Liver (tissue), 3 donors: Measurements from ENCODE around the gene CBLL1.

Experiments used
- EGR1 ChIP-seq, 2 donors: IDR thresholded peaks; 2 replicates each; pipeline ENCODE4 v1.6.1; 2016 to 2018; ENCODE audit warnings: antibody characterized with exemption in 2 of 2, low read depth in 2 of 2
- GABPA ChIP-seq, 2 donors: IDR thresholded peaks in 1 of 2; conservative IDR thresholded peaks in 1 of 2; 2 replicates each; pipeline ENCODE4 v1.6.1; 2016; ENCODE audit warnings: antibody characterized with exemption in 2 of 2, mild to moderate bottlenecking in 1 of 2, moderate library complexity in 1 of 2
- JUND ChIP-seq, 2 donors: IDR thresholded peaks; 2 replicates each; pipeline ENCODE4 v1.6.1; 2016; ENCODE audit warnings: antibody characterized with exemption in 2 of 2
- RAD21 ChIP-seq, 2 donors: IDR thresholded peaks; 2 replicates each; pipeline ENCODE4 v1.6.1; 2016; ENCODE audit warnings: antibody characterized with exemption in 2 of 2, mild to moderate bottlenecking in 2 of 2
- RXRA ChIP-seq, 2 donors: IDR thresholded peaks; 2 replicates each; pipeline ENCODE4 v1.6.1; 2017 to 2018; ENCODE audit warnings: antibody characterized with exemption in 2 of 2, mild to moderate bottlenecking in 1 of 2
- SP1 ChIP-seq: IDR thresholded peaks from 2 replicates; pipeline ENCODE4 v1.6.1; 2018; ENCODE audit warnings: antibody characterized with exemption, mild to moderate bottlenecking
- TAF1 ChIP-seq: conservative IDR thresholded peaks from 2 replicates; pipeline ENCODE4 v1.6.1; 2016; ENCODE audit warnings: antibody characterized with exemption, mild to moderate bottlenecking
- YY1 ChIP-seq: IDR thresholded peaks from 2 replicates; pipeline ENCODE4 v1.6.1; 2016; ENCODE audit warnings: antibody characterized with exemption, mild to moderate bottlenecking
- TF ChIP-seq, protein P1 (sequence below): fragments of 150-350 bp; IDR thresholded peaks from 2 replicates; pipeline ENCODE4 v1.5.1; 2017; ENCODE audit warnings: improper control_type of control experiment, low read depth, low read length; ENCODE audit not compliant: missing input control
- TF ChIP-seq, protein P2 (sequence below): IDR thresholded peaks from 2 replicates; pipeline ENCODE4 v1.6.1; 2016; ENCODE audit warnings: antibody characterized with exemption, mild to moderate bottlenecking
- TF ChIP-seq, protein P3 (sequence below): IDR thresholded peaks from 2 replicates; pipeline ENCODE4 v1.6.1; 2016; ENCODE audit warnings: antibody characterized with exemption
- TF ChIP-seq, protein P4 (sequence below): IDR thresholded peaks from 2 replicates; pipeline ENCODE4 v1.6.1; 2016; ENCODE audit warnings: antibody characterized with exemption
- TF ChIP-seq, protein P5 (sequence below): IDR thresholded peaks from 2 replicates; pipeline ENCODE4 v1.6.1; 2016; ENCODE audit warnings: antibody characterized with exemption
- donor health status: healthy.
- donor health status: healthy.

DNA sequence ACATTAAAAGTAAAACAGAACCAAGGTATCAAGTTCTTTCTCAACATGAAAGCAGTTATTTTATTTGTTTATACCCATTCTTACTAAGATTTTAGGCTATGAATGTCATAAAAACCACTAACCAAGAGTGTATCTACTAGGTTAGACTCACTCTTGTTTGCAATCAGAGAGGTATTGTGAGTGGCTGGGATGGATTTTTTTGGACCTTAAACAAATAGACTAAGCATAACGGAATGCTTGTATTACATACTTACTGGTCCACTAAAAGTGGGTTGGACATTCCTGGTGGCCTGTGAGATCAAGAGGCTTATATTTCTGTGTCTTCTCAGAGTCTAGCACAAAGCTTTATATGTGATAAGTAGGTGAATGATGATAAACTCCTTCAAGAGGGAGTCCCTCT, 32.6 kb upstream of the CBLL1 start:
- TF ChIP-seq, protein P1, sequence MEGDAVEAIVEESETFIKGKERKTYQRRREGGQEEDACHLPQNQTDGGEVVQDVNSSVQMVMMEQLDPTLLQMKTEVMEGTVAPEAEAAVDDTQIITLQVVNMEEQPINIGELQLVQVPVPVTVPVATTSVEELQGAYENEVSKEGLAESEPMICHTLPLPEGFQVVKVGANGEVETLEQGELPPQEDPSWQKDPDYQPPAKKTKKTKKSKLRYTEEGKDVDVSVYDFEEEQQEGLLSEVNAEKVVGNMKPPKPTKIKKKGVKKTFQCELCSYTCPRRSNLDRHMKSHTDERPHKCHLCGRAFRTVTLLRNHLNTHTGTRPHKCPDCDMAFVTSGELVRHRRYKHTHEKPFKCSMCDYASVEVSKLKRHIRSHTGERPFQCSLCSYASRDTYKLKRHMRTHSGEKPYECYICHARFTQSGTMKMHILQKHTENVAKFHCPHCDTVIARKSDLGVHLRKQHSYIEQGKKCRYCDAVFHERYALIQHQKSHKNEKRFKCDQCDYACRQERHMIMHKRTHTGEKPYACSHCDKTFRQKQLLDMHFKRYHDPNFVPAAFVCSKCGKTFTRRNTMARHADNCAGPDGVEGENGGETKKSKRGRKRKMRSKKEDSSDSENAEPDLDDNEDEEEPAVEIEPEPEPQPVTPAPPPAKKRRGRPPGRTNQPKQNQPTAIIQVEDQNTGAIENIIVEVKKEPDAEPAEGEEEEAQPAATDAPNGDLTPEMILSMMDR: no peak
- TF ChIP-seq, protein P2, sequence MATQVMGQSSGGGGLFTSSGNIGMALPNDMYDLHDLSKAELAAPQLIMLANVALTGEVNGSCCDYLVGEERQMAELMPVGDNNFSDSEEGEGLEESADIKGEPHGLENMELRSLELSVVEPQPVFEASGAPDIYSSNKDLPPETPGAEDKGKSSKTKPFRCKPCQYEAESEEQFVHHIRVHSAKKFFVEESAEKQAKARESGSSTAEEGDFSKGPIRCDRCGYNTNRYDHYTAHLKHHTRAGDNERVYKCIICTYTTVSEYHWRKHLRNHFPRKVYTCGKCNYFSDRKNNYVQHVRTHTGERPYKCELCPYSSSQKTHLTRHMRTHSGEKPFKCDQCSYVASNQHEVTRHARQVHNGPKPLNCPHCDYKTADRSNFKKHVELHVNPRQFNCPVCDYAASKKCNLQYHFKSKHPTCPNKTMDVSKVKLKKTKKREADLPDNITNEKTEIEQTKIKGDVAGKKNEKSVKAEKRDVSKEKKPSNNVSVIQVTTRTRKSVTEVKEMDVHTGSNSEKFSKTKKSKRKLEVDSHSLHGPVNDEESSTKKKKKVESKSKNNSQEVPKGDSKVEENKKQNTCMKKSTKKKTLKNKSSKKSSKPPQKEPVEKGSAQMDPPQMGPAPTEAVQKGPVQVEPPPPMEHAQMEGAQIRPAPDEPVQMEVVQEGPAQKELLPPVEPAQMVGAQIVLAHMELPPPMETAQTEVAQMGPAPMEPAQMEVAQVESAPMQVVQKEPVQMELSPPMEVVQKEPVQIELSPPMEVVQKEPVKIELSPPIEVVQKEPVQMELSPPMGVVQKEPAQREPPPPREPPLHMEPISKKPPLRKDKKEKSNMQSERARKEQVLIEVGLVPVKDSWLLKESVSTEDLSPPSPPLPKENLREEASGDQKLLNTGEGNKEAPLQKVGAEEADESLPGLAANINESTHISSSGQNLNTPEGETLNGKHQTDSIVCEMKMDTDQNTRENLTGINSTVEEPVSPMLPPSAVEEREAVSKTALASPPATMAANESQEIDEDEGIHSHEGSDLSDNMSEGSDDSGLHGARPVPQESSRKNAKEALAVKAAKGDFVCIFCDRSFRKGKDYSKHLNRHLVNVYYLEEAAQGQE: no peak
- TF ChIP-seq GABPA (IDR thresholded peaks at IDR 0.05 in 1 of 2, conservative IDR thresholded peaks at IDR 0.05 in 1 of 2): no peak
- TF ChIP-seq YY1: no peak
- TF ChIP-seq, protein P3, sequence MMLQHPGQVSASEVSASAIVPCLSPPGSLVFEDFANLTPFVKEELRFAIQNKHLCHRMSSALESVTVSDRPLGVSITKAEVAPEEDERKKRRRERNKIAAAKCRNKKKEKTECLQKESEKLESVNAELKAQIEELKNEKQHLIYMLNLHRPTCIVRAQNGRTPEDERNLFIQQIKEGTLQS: no peak
- TF ChIP-seq TAF1: no peak
- no peak for TF ChIP-seq SP1
- TF ChIP-seq RXRA (IDR thresholded peaks at IDR 0.05): no peak
- TF ChIP-seq, protein P4, sequence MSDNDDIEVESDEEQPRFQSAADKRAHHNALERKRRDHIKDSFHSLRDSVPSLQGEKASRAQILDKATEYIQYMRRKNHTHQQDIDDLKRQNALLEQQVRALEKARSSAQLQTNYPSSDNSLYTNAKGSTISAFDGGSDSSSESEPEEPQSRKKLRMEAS: no peak
- TF ChIP-seq, protein P5, sequence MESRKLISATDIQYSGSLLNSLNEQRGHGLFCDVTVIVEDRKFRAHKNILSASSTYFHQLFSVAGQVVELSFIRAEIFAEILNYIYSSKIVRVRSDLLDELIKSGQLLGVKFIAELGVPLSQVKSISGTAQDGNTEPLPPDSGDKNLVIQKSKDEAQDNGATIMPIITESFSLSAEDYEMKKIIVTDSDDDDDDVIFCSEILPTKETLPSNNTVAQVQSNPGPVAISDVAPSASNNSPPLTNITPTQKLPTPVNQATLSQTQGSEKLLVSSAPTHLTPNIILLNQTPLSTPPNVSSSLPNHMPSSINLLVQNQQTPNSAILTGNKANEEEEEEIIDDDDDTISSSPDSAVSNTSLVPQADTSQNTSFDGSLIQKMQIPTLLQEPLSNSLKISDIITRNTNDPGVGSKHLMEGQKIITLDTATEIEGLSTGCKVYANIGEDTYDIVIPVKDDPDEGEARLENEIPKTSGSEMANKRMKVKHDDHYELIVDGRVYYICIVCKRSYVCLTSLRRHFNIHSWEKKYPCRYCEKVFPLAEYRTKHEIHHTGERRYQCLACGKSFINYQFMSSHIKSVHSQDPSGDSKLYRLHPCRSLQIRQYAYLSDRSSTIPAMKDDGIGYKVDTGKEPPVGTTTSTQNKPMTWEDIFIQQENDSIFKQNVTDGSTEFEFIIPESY: no peak
- no peak for TF ChIP-seq JUND (IDR thresholded peaks at IDR 0.05)
- no peak for TF ChIP-seq RAD21 (IDR thresholded peaks at IDR 0.05)
- no peak for TF ChIP-seq EGR1 (IDR thresholded peaks at IDR 0.05; ENCODE audit: low read depth in 2 of 2)
